NCI-H1930 (cell line): Measurements from ENCODE around the gene FGFR1OP2.
"Not testable (repeated sequence)": the region's sequence is repeated elsewhere in the genome, so short reads cannot be mapped to it uniquely, and the experiment has no call there.

Source experiments
- DNase-seq, 2 experiments: peaks; one replicate each; lab custom pipeline; 2025; lab: John Stamatoyannopoulos, UW

The FGFR1OP2 gene

GRCh38 chr12:26937863-26938700, at the start of gene FGFR1OP2, which contains the start of gene INTS13:
TSS of gene FGFR1OP2 (plus strand) at chr12:26938470. CDS start at chr12:26954159, 15,689 bp downstream.
TSS of gene INTS13 (minus strand) at chr12:26937981. CDS start at chr12:26936803, 1,178 bp downstream.
- DNase-seq = peak; percentile 99

GRCh38 chr12:26890784-26891183, 47.5 kb upstream of the FGFR1OP2 start:
- no peak for DNase-seq

GRCh38 chr12:26891704-26892103, 46.6 kb upstream of the FGFR1OP2 start:
- no peak for DNase-seq

- DNase-seq = no peak
Observed at GRCh38 chr12:26895672-26896071, 42.6 kb upstream of the FGFR1OP2 start.

GRCh38 chr12:26896913-26897312, 41.4 kb upstream of the FGFR1OP2 start:
- DNase-seq = no peak

- not testable (repeated sequence) for DNase-seq
Observed at GRCh38 chr12:26903396-26903795, 34.9 kb upstream of the FGFR1OP2 start.

- no peak for DNase-seq
Observed at GRCh38 chr12:26906024-26906423, 32.2 kb upstream of the FGFR1OP2 start.

- no peak for DNase-seq
Observed at GRCh38 chr12:26906704-26907103, 31.6 kb upstream of the FGFR1OP2 start.

- DNase-seq = no peak
Observed at GRCh38 chr12:26918321-26919215, 19.7 kb upstream of the FGFR1OP2 start.

GRCh38 chr12:26919216-26919555, 19.1 kb upstream of the FGFR1OP2 start:
- DNase-seq = no peak

- DNase-seq = no peak
Observed at GRCh38 chr12:26921886-26922285, 16.4 kb upstream of the FGFR1OP2 start.

- DNase-seq = no peak
Observed at GRCh38 chr12:26928661-26929060, 9.6 kb upstream of the FGFR1OP2 start.

- DNase-seq = no peak
Observed at GRCh38 chr12:26929590-26929989, 8.7 kb upstream of the FGFR1OP2 start.

- no peak for DNase-seq
Observed at GRCh38 chr12:26935636-26936378, 2.5 kb upstream of the FGFR1OP2 start.

- no peak for DNase-seq
Observed at GRCh38 chr12:26936559-26937442, 1.5 kb upstream of the FGFR1OP2 start.

GRCh38 chr12:26937443-26937862, 817 bp upstream of the FGFR1OP2 start:
- no peak for DNase-seq

- DNase-seq = peak in 1 of 2 experiments; percentile 42
Observed at GRCh38 chr12:26938701-26939062, 412 bp downstream of the FGFR1OP2 start.

GRCh38 chr12:26939192-26939832, 1.0 kb downstream of the FGFR1OP2 start:
- no peak for DNase-seq

- DNase-seq = no peak
Observed at GRCh38 chr12:26939953-26940352, 1.7 kb downstream of the FGFR1OP2 start.

- no peak for DNase-seq
Observed at GRCh38 chr12:26940516-26941214, 2.4 kb downstream of the FGFR1OP2 start.
